Neuronal stem cell (in vitro differentiated cells): ENCODE results near the gene IL9R. TPM values are rescaled to one million over a fixed set of nuclear protein-coding genes. Genes with fewer than 3 reads are reported as not detected.
A peak's percentile ranks its signal among the peaks of the same experiment; 100 is the strongest.

Experiments
- DNase-seq: peaks from one replicate; pipeline ENCODE4 v3.0.0-alpha.2; 2013; ENCODE audit warnings: low spot score
- H2AFZ ChIP-seq: one replicate; pipeline ENCODE4 v1.6.1; 2013; ENCODE audit warnings: mild to moderate bottlenecking, low read length, inconsistent platforms
- H2AK5ac ChIP-seq: 2 replicates; pipeline ENCODE4 v1.6.1; 2013; ENCODE audit warnings: low read depth, mild to moderate bottlenecking, inconsistent platforms, low read length, moderate library complexity, mixed read lengths
- H2BK120ac ChIP-seq: 2 replicates; pipeline ENCODE4 v1.6.1; 2013; ENCODE audit warnings: low read depth, mild to moderate bottlenecking, inconsistent platforms, low read length, moderate library complexity, mixed read lengths
- H2BK12ac ChIP-seq: one replicate; pipeline ENCODE4 v1.6.1; 2013; ENCODE audit warnings: low read length, inconsistent platforms
- H2BK15ac ChIP-seq: 2 replicates; pipeline ENCODE4 v1.6.1; 2013; ENCODE audit warnings: mild to moderate bottlenecking, low read length, inconsistent platforms, mixed read lengths
- H2BK5ac ChIP-seq: one replicate; pipeline ENCODE4 v1.6.1; 2013; ENCODE audit warnings: inconsistent platforms, mild to moderate bottlenecking, low read length, moderate library complexity
- H3K14ac ChIP-seq: one replicate; pipeline ENCODE4 v1.6.1; 2013; ENCODE audit warnings: low read length, inconsistent platforms
- H3K18ac ChIP-seq: 2 replicates; pipeline ENCODE4 v1.6.1; 2013; ENCODE audit warnings: low read length, inconsistent platforms
- H3K23ac ChIP-seq: 2 replicates; pipeline ENCODE4 v1.6.1; 2013; ENCODE audit warnings: low read depth, mild to moderate bottlenecking, mixed read lengths, low read length, inconsistent platforms; ENCODE audit not compliant: poor library complexity
- H3K27ac ChIP-seq: replicated peaks from 3 replicates; pipeline ENCODE4 v1.5.1; 2013; ENCODE audit warnings: low read length, inconsistent platforms
- H3K27me3 ChIP-seq, 3 experiments: 2 replicates each; pipeline ENCODE4 v1.6.1; 2013; ENCODE audit warnings: low read length in 3 of 3, mild to moderate bottlenecking in 2 of 3, inconsistent platforms in 1 of 3, low read depth in 1 of 3, mixed read lengths in 1 of 3, moderate library complexity in 1 of 3; ENCODE audit not compliant: control insufficient read depth in 3 of 3, insufficient read depth in 3 of 3
- H3K36me3 ChIP-seq, 2 donors: replicated peaks in 1 of 2; 2 replicates each; pipeline ENCODE4 v1.6.1; 2013; ENCODE audit warnings: low read length in 2 of 2; ENCODE audit not compliant: control insufficient read depth in 2 of 2, insufficient read depth in 2 of 2
- H3K4ac ChIP-seq: 2 replicates; pipeline ENCODE4 v1.6.1; 2013; ENCODE audit warnings: inconsistent platforms, mild to moderate bottlenecking, low read length, moderate library complexity
- H3K4me1 ChIP-seq, 2 donors: 1 replicate in 1 of 2; 2 replicates in 1 of 2; pipeline ENCODE4 v1.6.1; 2013; ENCODE audit warnings: low read length in 2 of 2, low read depth in 1 of 2; ENCODE audit not compliant: control insufficient read depth in 2 of 2, insufficient read depth in 1 of 2
- H3K4me2 ChIP-seq: one replicate; pipeline ENCODE4 v1.6.1; 2013; ENCODE audit warnings: mild to moderate bottlenecking, low read length, inconsistent platforms; ENCODE audit not compliant: insufficient read depth, poor library complexity, severe bottlenecking
- H3K4me3 ChIP-seq, 2 donors: 2 replicates each; pipeline ENCODE4 v1.5.1; 2013; ENCODE audit warnings: low read length in 2 of 2, mild to moderate bottlenecking in 2 of 2, inconsistent platforms in 1 of 2, moderate library complexity in 1 of 2
- H3K79me1 ChIP-seq: one replicate; pipeline ENCODE4 v1.6.1; 2013; ENCODE audit warnings: low read depth, mild to moderate bottlenecking, inconsistent platforms, low read length, moderate library complexity
- H3K9ac ChIP-seq: one replicate; pipeline ENCODE4 v1.6.1; 2013; ENCODE audit warnings: mild to moderate bottlenecking, low read depth, low read length, inconsistent platforms; ENCODE audit not compliant: poor library complexity
- H3K9me3 ChIP-seq, 2 donors: replicated peaks in 1 of 2; 2 replicates each; pipeline versions ENCODE3 to v1.6.1; 2013; ENCODE audit warnings: low read length in 2 of 2, mild to moderate bottlenecking in 2 of 2, inconsistent platforms in 1 of 2, low read depth in 1 of 2, mixed read lengths in 1 of 2, moderate library complexity in 1 of 2; ENCODE audit not compliant: control insufficient read depth in 2 of 2, insufficient read depth in 1 of 2
- H4K8ac ChIP-seq: one replicate; pipeline ENCODE4 v1.6.1; 2013; ENCODE audit warnings: low read depth, mild to moderate bottlenecking, inconsistent platforms, low read length, moderate library complexity
- H4K91ac ChIP-seq: one replicate; pipeline ENCODE4 v1.6.1; 2013; ENCODE audit warnings: low read length, low read depth, mild to moderate bottlenecking, inconsistent platforms; ENCODE audit not compliant: poor library complexity
- WGBS, 2 donors: extraction: QIAGEN DNeasy Blood & Tissue Kit; methylation state at CpG; one replicate each; pipeline ENCODE4 v1.1.7; 2013; ENCODE audit warnings: missing lambda C conversion rate in 2 of 2, mixed read lengths in 1 of 2; ENCODE audit not compliant: insufficient read length in 2 of 2, insufficient replicate concordance in 1 of 2; ENCODE audit errors: extremely low coverage in 2 of 2; 5-methylcytosine and 5-hydroxymethylcytosine counted together
- polyA plus RNA-seq, 2 experiments: library from polyadenylated mRNA; stranded (reverse); fragments of 200-250 nt; gene quantifications; one replicate each; pipeline ENCODE4 v1.2.3, GENCODE V29; 2013

The IL9R gene, protein sequence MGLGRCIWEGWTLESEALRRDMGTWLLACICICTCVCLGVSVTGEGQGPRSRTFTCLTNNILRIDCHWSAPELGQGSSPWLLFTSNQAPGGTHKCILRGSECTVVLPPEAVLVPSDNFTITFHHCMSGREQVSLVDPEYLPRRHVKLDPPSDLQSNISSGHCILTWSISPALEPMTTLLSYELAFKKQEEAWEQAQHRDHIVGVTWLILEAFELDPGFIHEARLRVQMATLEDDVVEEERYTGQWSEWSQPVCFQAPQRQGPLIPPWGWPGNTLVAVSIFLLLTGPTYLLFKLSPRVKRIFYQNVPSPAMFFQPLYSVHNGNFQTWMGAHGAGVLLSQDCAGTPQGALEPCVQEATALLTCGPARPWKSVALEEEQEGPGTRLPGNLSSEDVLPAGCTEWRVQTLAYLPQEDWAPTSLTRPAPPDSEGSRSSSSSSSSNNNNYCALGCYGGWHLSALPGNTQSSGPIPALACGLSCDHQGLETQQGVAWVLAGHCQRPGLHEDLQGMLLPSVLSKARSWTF
- 0.03 TPM for polyA plus RNA-seq (2013, experiment 1 of 2)
- 0.03 TPM for polyA plus RNA-seq (2013, experiment 2 of 2)

DNA sequence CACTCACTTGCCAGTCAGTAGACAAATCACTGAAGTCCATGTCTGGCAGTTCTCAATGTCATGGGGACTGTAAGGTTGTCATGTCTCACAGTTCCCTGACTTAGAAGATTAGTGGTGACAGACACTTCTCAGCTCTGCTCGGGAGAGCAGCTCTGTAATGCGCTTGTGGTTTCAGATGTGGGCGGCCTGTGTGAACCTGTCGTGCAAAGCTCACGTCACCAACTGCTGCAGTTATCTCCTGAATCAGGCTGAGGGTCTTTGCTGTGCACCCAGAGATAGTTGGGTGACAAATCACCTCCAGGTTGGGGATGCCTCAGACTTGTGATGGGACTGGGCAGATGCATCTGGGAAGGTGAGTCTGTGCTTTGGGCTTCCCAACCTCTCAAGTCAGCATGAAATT lies at the start of gene IL9R:
IL9R (plus strand) TSS at position 261 of the 400 bp plus-strand sequence; CDS start at position 325, 64 bp downstream.
- H2BK5ac ChIP-seq = no peak within 1 kb of the TSS
- H3K18ac ChIP-seq = no peak within 1 kb of the TSS
- no peak within 1 kb of the TSS for H2AFZ ChIP-seq
- H3K9ac ChIP-seq = no peak within 1 kb of the TSS
- no peak within 1 kb of the TSS for H3K4me2 ChIP-seq
- no peak within 1 kb of the TSS for H2BK12ac ChIP-seq
- H3K4me3 ChIP-seq = peak within 1 kb of the TSS in 1 of 2 donors; percentile 39
- peaks cover 0 to 35% of the 10 kb centered on the region in 2 donors for H3K9me3 ChIP-seq
- H4K91ac ChIP-seq = no peak within 1 kb of the TSS
- WGBS, 2 donors = no CpG with 5 or more reads among the region's 5 CpGs
- DNase-seq = no peak
- H3K36me3 ChIP-seq = no peaks in the 10 kb centered on the region
- no peak within 1 kb of the TSS for H2AK5ac ChIP-seq
- no peak within 1 kb of the TSS for H3K23ac ChIP-seq
- no peak within 1 kb of the TSS for H2BK15ac ChIP-seq
- H2BK120ac ChIP-seq = no peak within 1 kb of the TSS
- no peak within 1 kb of the TSS for H4K8ac ChIP-seq
- no peak within 1 kb of the TSS for H3K27ac ChIP-seq
- H3K4ac ChIP-seq = no peak within 1 kb of the TSS
- H3K14ac ChIP-seq = no peak within 1 kb of the TSS
- H3K4me1 ChIP-seq = no peaks in the 10 kb centered on the region
- H3K79me1 ChIP-seq = no peaks in the 10 kb centered on the region
- no peaks in the 10 kb centered on the region for H3K27me3 ChIP-seq

DNA sequence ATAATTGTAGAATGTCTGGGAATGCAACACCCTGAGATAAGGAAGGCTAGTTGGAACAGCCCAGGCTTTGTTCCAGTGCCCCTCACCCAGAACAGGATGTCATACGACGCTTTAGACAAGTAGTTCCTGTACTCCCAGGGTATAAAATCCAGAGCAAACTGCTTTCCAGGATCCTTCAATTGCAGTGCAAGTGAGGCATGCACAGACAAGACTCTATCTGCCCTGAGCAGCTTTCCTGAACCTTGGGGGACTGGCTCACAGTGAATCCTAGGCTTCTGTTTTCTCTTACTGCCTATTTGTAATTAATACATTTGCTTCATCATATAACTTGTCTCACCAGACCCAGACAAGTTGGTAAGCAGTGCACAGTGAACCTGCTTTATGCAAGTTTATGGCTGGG lies 48.4 kb upstream of the IL9R start:
- peaks cover 0 to 17% of the 10 kb centered on the region in 2 donors for H3K9me3 ChIP-seq
- no peak overlapping the region for H3K4ac ChIP-seq
- H3K14ac ChIP-seq = no peak overlapping the region
- no peak overlapping the region for H3K9ac ChIP-seq
- no peak overlapping the region for H3K4me3 ChIP-seq
- no peak overlapping the region for H4K91ac ChIP-seq
- DNase-seq = no peak
- no peak overlapping the region for H2BK12ac ChIP-seq
- H3K27ac ChIP-seq = no peak overlapping the region
- no peak overlapping the region for H2AFZ ChIP-seq
- WGBS, 2 donors = no CpG with 5 or more reads among the region's 2 CpGs
- H2AK5ac ChIP-seq = no peak overlapping the region
- H4K8ac ChIP-seq = no peak overlapping the region
- H3K27me3 ChIP-seq = no peaks in the 10 kb centered on the region
- no peaks in the 10 kb centered on the region for H3K36me3 ChIP-seq
- no peak overlapping the region for H3K4me2 ChIP-seq
- H3K18ac ChIP-seq = no peak overlapping the region
- no peak overlapping the region for H3K23ac ChIP-seq
- no peaks in the 10 kb centered on the region for H3K79me1 ChIP-seq
- no peaks in the 10 kb centered on the region for H3K4me1 ChIP-seq
- H2BK15ac ChIP-seq = no peak overlapping the region
- H2BK5ac ChIP-seq = no peak overlapping the region
- H2BK120ac ChIP-seq = no peak overlapping the region

DNA sequence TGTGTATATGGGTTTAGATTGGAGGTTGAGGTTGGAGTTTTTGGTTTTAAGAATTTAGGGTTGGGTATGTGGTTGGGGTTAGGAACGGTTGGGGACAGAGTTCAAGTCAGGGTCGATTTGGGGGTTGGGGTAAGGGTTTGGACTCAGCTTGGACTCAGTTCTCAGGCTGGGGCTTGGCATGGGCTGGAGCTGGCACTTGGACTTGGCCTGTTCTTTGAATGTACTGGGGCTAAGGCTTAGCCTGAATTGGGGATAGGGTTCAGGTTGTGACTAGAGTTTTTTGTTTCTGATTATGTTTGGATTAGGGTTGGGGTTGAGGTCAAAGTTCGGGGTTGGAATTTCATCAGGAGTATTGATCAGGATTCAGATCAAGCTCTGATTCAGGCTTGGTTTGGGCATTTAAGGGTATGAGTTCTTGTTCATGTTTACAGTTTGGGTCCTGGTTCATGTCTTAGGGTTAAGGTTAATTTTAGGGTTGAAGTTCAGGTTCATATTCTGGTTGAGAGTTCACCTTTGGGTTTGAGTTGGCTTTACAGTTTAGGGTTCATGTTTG lies 46.2 kb upstream of the IL9R start:
- no peak overlapping the region for H2AFZ ChIP-seq
- DNase-seq = no peak
- no peak overlapping the region for H3K23ac ChIP-seq
- H3K27ac ChIP-seq = no peak overlapping the region
- no peaks in the 10 kb centered on the region for H3K36me3 ChIP-seq
- no peak overlapping the region for H3K14ac ChIP-seq
- H4K91ac ChIP-seq = no peak overlapping the region
- H3K9me3 ChIP-seq = peaks cover 0 to 18% of the 10 kb centered on the region in 2 donors
- no peaks in the 10 kb centered on the region for H3K79me1 ChIP-seq
- H2BK15ac ChIP-seq = no peak overlapping the region
- no peaks in the 10 kb centered on the region for H3K27me3 ChIP-seq
- H2BK12ac ChIP-seq = no peak overlapping the region
- H3K18ac ChIP-seq = no peak overlapping the region
- 100% methylated on average over 2 of the region's 3 CpGs; no CpG with 5 or more reads in 1 of the 2 donors for WGBS, 2 donors
- H4K8ac ChIP-seq = no peak overlapping the region
- H3K4me1 ChIP-seq = no peaks in the 10 kb centered on the region
- H3K4ac ChIP-seq = no peak overlapping the region
- no peak overlapping the region for H2AK5ac ChIP-seq
- no peak overlapping the region for H2BK120ac ChIP-seq
- no peak overlapping the region for H2BK5ac ChIP-seq
- H3K9ac ChIP-seq = no peak overlapping the region
- H3K4me2 ChIP-seq = no peak overlapping the region
- no peak overlapping the region for H3K4me3 ChIP-seq

DNA sequence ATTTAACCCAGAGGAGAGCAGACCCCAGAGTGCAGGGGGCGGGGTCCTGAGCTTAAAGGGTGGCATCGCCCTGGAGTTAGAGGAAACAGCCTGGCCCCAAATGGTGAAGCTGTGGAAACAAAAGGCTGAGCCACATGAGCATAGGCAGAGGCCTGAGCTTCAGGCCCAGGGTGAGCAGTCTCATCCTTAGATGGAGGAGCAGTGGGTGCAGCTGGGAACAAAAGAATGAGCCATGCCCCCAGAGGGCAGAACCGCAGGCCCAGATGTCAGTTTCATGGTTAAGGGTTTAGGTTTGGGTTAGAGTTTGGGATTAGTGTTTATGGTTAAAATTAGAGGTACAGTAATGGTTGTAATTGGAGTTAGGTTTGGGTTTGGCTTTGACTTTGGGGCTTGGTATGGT lies 44.4 kb upstream of the IL9R start:
- DNase-seq = no peak
- Histone ChIP-seq H3K79me1 (no peaks in the 10 kb centered on the region), H3K9me3 (peaks cover 0 to 18% of the 10 kb centered on the region in 2 donors), H3K9ac (no peak overlapping the region), H2BK12ac (no peak overlapping the region), H3K4me3 (no peak overlapping the region), H3K4me2 (no peak overlapping the region), H3K14ac (no peak overlapping the region), H3K4me1 (no peaks in the 10 kb centered on the region), H3K27ac (no peak overlapping the region), H2AK5ac (no peak overlapping the region), H3K27me3 (no peaks in the 10 kb centered on the region), H3K4ac (no peak overlapping the region), H2BK120ac (no peak overlapping the region), H3K18ac (no peak overlapping the region), H3K36me3 (no peaks in the 10 kb centered on the region), H3K23ac (no peak overlapping the region), H2BK15ac (no peak overlapping the region), H2AFZ (no peak overlapping the region), H2BK5ac (no peak overlapping the region), H4K8ac (no peak overlapping the region), H4K91ac (no peak overlapping the region)
- no CpG with 5 or more reads among the region's 3 CpGs for WGBS, 2 donors
